HL-60 (cell line): Measurements from ENCODE around the gene DSG1.

Experiments
- DNase-seq, 2 experiments: peaks; one replicate each; pipeline ENCODE4 v3.0.0-alpha.2; 2010 to 2020; ENCODE audit warnings: low read depth in 1 of 2, low spot score in 1 of 2
- H3K27ac ChIP-seq: fragments of 250-450 bp; sonication (Bioruptor Pico); replicated peaks from 2 replicates; pipeline ENCODE4 v1.5.1; 2020; ENCODE audit warnings: mild to moderate bottlenecking, moderate library complexity
- H3K27me3 ChIP-seq: fragments of 250-450 bp; sonication (Bioruptor Pico); 2 replicates; pipeline ENCODE4 v1.5.1; 2021; ENCODE audit warnings: mild to moderate bottlenecking, moderate library complexity; ENCODE audit not compliant: insufficient read depth, poor library complexity, severe bottlenecking
- H3K4me3 ChIP-seq: replicated peaks from 2 replicates; pipeline ENCODE4 v1.5.1; 2011; ENCODE audit warnings: mild to moderate bottlenecking, control low read depth, low read length; ENCODE audit not compliant: insufficient read depth
- GABPA ChIP-seq: IDR thresholded peaks from 2 replicates; pipeline ENCODE4 v1.6.1; 2012; ENCODE audit warnings: low read depth
- POLR2AphosphoS5 ChIP-seq: IDR thresholded peaks from 2 replicates; pipeline ENCODE4 v1.6.1; 2012; ENCODE audit warnings: low read depth
- SPI1 ChIP-seq: IDR thresholded peaks from 2 replicates; pipeline ENCODE4 v1.6.1; 2012; ENCODE audit warnings: low read depth, mild to moderate bottlenecking, borderline replicate concordance
- TF ChIP-seq, protein P1 (sequence below): IDR thresholded peaks from one replicate; pipeline ENCODE4 v1.5.1; 2011; ENCODE audit warnings: low read length, control low read depth, inconsistent platforms; ENCODE audit not compliant: insufficient read depth
- TF ChIP-seq, protein P2 (sequence below): IDR thresholded peaks from 2 replicates; pipeline ENCODE4 v1.6.1; 2012; ENCODE audit warnings: low read depth; ENCODE audit not compliant: insufficient replicate concordance

Gene DSG1

DNA sequence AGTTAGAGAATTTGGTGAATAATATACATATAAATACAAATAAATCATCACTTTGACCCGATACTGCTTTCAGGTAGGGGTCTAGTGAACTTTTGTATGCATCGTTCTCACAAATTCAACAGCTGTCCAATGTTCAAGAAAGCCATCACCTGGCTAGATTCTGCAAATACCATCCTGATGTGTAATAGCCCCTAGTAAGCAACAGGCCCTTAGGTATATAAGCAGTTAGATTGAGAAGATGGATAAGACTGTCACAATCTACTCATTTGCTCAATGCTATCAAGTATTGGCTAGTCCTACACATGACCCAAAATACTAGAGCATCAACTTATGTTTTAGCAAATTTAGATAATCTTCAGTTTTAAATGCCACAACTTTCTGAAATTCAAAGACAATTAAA is 20.7 kb upstream of the DSG1 start:
- TF ChIP-seq, protein P1, sequence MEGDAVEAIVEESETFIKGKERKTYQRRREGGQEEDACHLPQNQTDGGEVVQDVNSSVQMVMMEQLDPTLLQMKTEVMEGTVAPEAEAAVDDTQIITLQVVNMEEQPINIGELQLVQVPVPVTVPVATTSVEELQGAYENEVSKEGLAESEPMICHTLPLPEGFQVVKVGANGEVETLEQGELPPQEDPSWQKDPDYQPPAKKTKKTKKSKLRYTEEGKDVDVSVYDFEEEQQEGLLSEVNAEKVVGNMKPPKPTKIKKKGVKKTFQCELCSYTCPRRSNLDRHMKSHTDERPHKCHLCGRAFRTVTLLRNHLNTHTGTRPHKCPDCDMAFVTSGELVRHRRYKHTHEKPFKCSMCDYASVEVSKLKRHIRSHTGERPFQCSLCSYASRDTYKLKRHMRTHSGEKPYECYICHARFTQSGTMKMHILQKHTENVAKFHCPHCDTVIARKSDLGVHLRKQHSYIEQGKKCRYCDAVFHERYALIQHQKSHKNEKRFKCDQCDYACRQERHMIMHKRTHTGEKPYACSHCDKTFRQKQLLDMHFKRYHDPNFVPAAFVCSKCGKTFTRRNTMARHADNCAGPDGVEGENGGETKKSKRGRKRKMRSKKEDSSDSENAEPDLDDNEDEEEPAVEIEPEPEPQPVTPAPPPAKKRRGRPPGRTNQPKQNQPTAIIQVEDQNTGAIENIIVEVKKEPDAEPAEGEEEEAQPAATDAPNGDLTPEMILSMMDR: no peak
- no peak for TF ChIP-seq SPI1
- TF ChIP-seq, protein P2, sequence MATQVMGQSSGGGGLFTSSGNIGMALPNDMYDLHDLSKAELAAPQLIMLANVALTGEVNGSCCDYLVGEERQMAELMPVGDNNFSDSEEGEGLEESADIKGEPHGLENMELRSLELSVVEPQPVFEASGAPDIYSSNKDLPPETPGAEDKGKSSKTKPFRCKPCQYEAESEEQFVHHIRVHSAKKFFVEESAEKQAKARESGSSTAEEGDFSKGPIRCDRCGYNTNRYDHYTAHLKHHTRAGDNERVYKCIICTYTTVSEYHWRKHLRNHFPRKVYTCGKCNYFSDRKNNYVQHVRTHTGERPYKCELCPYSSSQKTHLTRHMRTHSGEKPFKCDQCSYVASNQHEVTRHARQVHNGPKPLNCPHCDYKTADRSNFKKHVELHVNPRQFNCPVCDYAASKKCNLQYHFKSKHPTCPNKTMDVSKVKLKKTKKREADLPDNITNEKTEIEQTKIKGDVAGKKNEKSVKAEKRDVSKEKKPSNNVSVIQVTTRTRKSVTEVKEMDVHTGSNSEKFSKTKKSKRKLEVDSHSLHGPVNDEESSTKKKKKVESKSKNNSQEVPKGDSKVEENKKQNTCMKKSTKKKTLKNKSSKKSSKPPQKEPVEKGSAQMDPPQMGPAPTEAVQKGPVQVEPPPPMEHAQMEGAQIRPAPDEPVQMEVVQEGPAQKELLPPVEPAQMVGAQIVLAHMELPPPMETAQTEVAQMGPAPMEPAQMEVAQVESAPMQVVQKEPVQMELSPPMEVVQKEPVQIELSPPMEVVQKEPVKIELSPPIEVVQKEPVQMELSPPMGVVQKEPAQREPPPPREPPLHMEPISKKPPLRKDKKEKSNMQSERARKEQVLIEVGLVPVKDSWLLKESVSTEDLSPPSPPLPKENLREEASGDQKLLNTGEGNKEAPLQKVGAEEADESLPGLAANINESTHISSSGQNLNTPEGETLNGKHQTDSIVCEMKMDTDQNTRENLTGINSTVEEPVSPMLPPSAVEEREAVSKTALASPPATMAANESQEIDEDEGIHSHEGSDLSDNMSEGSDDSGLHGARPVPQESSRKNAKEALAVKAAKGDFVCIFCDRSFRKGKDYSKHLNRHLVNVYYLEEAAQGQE: no peak
- no peak for TF ChIP-seq GABPA
- no peak for TF ChIP-seq POLR2AphosphoS5
- H3K4me3 ChIP-seq: no peak overlapping the region
- DNase-seq: no peak
- H3K27me3 ChIP-seq: no peaks in the 10 kb centered on the region
- H3K27ac ChIP-seq: no peak overlapping the region

GRCh38 chr18:31301201-31301655 is 16.7 kb upstream of the DSG1 start:
- no peak for TF ChIP-seq GABPA
- TF ChIP-seq POLR2AphosphoS5: no peak
- TF ChIP-seq SPI1: no peak
- TF ChIP-seq, protein P2: no peak
- TF ChIP-seq, protein P1: no peak
- H3K4me3 ChIP-seq: no peak overlapping the region
- DNase-seq: no peak
- no peaks in the 10 kb centered on the region for H3K27me3 ChIP-seq
- no peak overlapping the region for H3K27ac ChIP-seq

GRCh38 chr18:31302991-31303390 is 15.0 kb upstream of the DSG1 start:
- TF ChIP-seq GABPA (no peak), POLR2AphosphoS5 (no peak), SPI1 (no peak)
- TF ChIP-seq, protein P1: no peak
- TF ChIP-seq, protein P2: no peak
- DNase-seq: no peak
- Histone ChIP-seq H3K27ac (no peak overlapping the region), H3K27me3 (no peaks in the 10 kb centered on the region), H3K4me3 (no peak overlapping the region)
